ENCODE measurements around the gene CABLES1.

Gene CABLES1

GRCh38 chr18:23102493-23103261 lies 32.6 kb upstream of the CABLES1 start:
- H3K4me1 ChIP-seq (ENCODE audit: insufficient read depth, low read length), result no peaks in the 10 kb centered on the region

GRCh38 chr18:23103449-23103848 lies 31.8 kb upstream of the CABLES1 start:
- no peaks in the 10 kb centered on the region for H3K36me3 ChIP-seq (ENCODE audit: insufficient read depth, low read length)
- TF ChIP-seq EZH2 (IDR thresholded peaks at IDR 0.05; ENCODE audit: borderline replicate concordance, low read depth, low read length, severe bottlenecking) (no peak), CTCF (IDR thresholded peaks at IDR 0.05; ENCODE audit: borderline replicate concordance, extremely low read depth, low read length, poor library complexity, severe bottlenecking) (no peak)
- H2AFZ ChIP-seq (ENCODE audit: low read depth, low read length), result no peak overlapping the region
- H3K9me3 ChIP-seq (ENCODE audit: insufficient read depth, low read length, severe bottlenecking), result no peaks in the 10 kb centered on the region
- H3K27ac ChIP-seq (ENCODE audit: low read length), result no peak overlapping the region
- no peaks in the 10 kb centered on the region for H3K4me1 ChIP-seq (ENCODE audit: insufficient read depth, low read length)
- no peaks in the 10 kb centered on the region for H3K27me3 ChIP-seq (ENCODE audit: insufficient read depth, low read length, poor library complexity)
- no peak for ATAC-seq (ENCODE audit: insufficient read depth, low read depth)
- H3K9ac ChIP-seq (ENCODE audit: low read depth, low read length), result no peak overlapping the region
- no peak overlapping the region for H3K4me2 ChIP-seq (ENCODE audit: insufficient read depth, low read length)
- H4K20me1 ChIP-seq (ENCODE audit: insufficient read depth, low read length), result no peaks in the 10 kb centered on the region
- DNase-seq, result no peak
- H3K4me3 ChIP-seq (ENCODE audit: low read depth in 1 of 2, low read length in 2 of 2), result no peak overlapping the region
- H3K79me2 ChIP-seq (ENCODE audit: insufficient read depth, low read length), result no peaks in the 10 kb centered on the region

More at GRCh38 chr18:23102493-23103261, 32.6 kb upstream of the CABLES1 start:
- Histone ChIP-seq H3K79me2 (ENCODE audit: insufficient read depth, low read length) (no peaks in the 10 kb centered on the region), H3K27me3 (ENCODE audit: insufficient read depth, low read length, poor library complexity) (no peaks in the 10 kb centered on the region), H3K27ac (ENCODE audit: low read length) (no peak overlapping the region), H3K36me3 (ENCODE audit: insufficient read depth, low read length) (no peaks in the 10 kb centered on the region), H3K4me2 (ENCODE audit: insufficient read depth, low read length) (no peak overlapping the region), H2AFZ (ENCODE audit: low read depth, low read length) (no peak overlapping the region), H3K9ac (ENCODE audit: low read depth, low read length) (no peak overlapping the region), H3K9me3 (ENCODE audit: insufficient read depth, low read length, severe bottlenecking) (no peaks in the 10 kb centered on the region), H4K20me1 (ENCODE audit: insufficient read depth, low read length) (no peaks in the 10 kb centered on the region), H3K4me3 (ENCODE audit: low read depth in 1 of 2, low read length in 2 of 2) (no peak overlapping the region)
- ATAC-seq (ENCODE audit: insufficient read depth, low read depth) (no peak), DNase-seq (no peak)
- TF ChIP-seq EZH2 (IDR thresholded peaks at IDR 0.05; ENCODE audit: borderline replicate concordance, low read depth, low read length, severe bottlenecking) (no peak), CTCF (IDR thresholded peaks at IDR 0.05; ENCODE audit: borderline replicate concordance, extremely low read depth, low read length, poor library complexity, severe bottlenecking) (no peak)

- TF ChIP-seq CTCF (IDR thresholded peaks at IDR 0.05; ENCODE audit: borderline replicate concordance, extremely low read depth, low read length, poor library complexity, severe bottlenecking), result no peak
- no peak for TF ChIP-seq EZH2 (IDR thresholded peaks at IDR 0.05; ENCODE audit: borderline replicate concordance, low read depth, low read length, severe bottlenecking)
- no peak for ATAC-seq (ENCODE audit: insufficient read depth, low read depth)
- Histone ChIP-seq H3K4me2 (ENCODE audit: insufficient read depth, low read length) (no peak overlapping the region), H3K4me3 (ENCODE audit: low read depth in 1 of 2, low read length in 2 of 2) (no peak overlapping the region), H3K36me3 (ENCODE audit: insufficient read depth, low read length) (no peaks in the 10 kb centered on the region), H3K27ac (ENCODE audit: low read length) (no peak overlapping the region), H3K9me3 (ENCODE audit: insufficient read depth, low read length, severe bottlenecking) (no peaks in the 10 kb centered on the region), H3K27me3 (ENCODE audit: insufficient read depth, low read length, poor library complexity) (no peaks in the 10 kb centered on the region), H3K79me2 (ENCODE audit: insufficient read depth, low read length) (no peaks in the 10 kb centered on the region), H3K9ac (ENCODE audit: low read depth, low read length) (no peak overlapping the region), H4K20me1 (ENCODE audit: insufficient read depth, low read length) (no peaks in the 10 kb centered on the region), H2AFZ (ENCODE audit: low read depth, low read length) (no peak overlapping the region), H3K4me1 (ENCODE audit: insufficient read depth, low read length) (no peaks in the 10 kb centered on the region)
- DNase-seq, result no peak
Observed at GRCh38 chr18:23105030-23105429, 30.3 kb upstream of the CABLES1 start.
